HepG2 (cell line): ENCODE measurements around the gene TRIM7. TPM values are rescaled to one million over a fixed set of nuclear protein-coding genes. Genes with fewer than 3 reads are reported as not detected.

Source experiments
- ATAC-seq: fragments of 200-7000 bp; cut with Tn5 transposase; 3 replicates; pipeline ENCODE4 v1.9.1; 2020; ENCODE audit warnings: mild to moderate bottlenecking, moderate library complexity
- BruUV-seq: library from RNA; stranded (reverse); fragments of 400-500 nt; replicated peaks from 2 replicates; lab custom pipeline; 2021; lab: Mats Ljungman, UMichigan
- CTCF ChIA-PET: fragments of 300-600 bp; formaldehyde crosslinking; extraction: SDS; loops from one replicate; lab custom pipeline; 2021; ENCODE audit warnings: low total read pairs, inconsistent platforms, low intra/inter-chr PET ratio; lab: Yijun Ruan, JAX
- POLR2A ChIA-PET: fragments of 350-600 bp; sonication (Branson Sonifier 250); formaldehyde crosslinking; loops from one replicate; lab custom pipeline; 2020; ENCODE audit warnings: antibody characterized with exemption, inconsistent platforms; lab: Yijun Ruan, JAX
- DNase-seq: peaks from one replicate; pipeline ENCODE4 v3.0.0-alpha.2; 2015; ENCODE audit warnings: low spot score
- FAIRE-seq: peaks from 3 replicates; lab custom pipeline; 2011; peaks lifted over from hg19 to GRCh38; lab: Jason Lieb, UNC
- H2AFZ ChIP-seq: one replicate; pipeline ENCODE4 v1.6.1; 2011; ENCODE audit warnings: low read length, inconsistent platforms
- H3K27ac ChIP-seq: fragments of 300-600 bp; 3 replicates; pipeline ENCODE4 v1.8.0; 2011; ENCODE audit warnings: mixed run types, mild to moderate bottlenecking, mixed read lengths, low read length, inconsistent platforms; ENCODE audit not compliant: insufficient read depth; ENCODE audit errors: extremely low read length
- H3K27me3 ChIP-seq, 2 experiments: fragments of 200-600 bp in 1 of 2; 2 replicates in 1 of 2; 3 replicates in 1 of 2; pipeline versions ENCODE4 v1.6.0 to v1.8.0; 2011; ENCODE audit warnings: low read length in 2 of 2, mild to moderate bottlenecking in 2 of 2, moderate library complexity in 2 of 2, inconsistent platforms in 1 of 2; ENCODE audit not compliant: insufficient read depth in 2 of 2, control insufficient read depth in 1 of 2
- H3K36me3 ChIP-seq, 2 experiments: fragments of 200-600 bp in 1 of 2; replicated peaks in 1 of 2; 2 replicates in 1 of 2; 3 replicates in 1 of 2; pipeline versions ENCODE4 v1.5.1 to v1.8.0; 2011; ENCODE audit warnings: low read length in 2 of 2, inconsistent platforms in 1 of 2; ENCODE audit not compliant: insufficient read depth in 2 of 2, control insufficient read depth in 1 of 2
- H3K4me1 ChIP-seq: 2 replicates; pipeline ENCODE4 v1.5.1; 2012; ENCODE audit warnings: low read length, inconsistent platforms; ENCODE audit not compliant: insufficient read depth
- H3K4me2 ChIP-seq: 2 replicates; pipeline ENCODE4 v1.6.0; 2011; ENCODE audit warnings: low read depth, low read length, inconsistent platforms
- H3K4me3 ChIP-seq, 3 experiments: fragments of 200-600 bp in 1 of 3; sonication (generic), shearing (Covaris generic) in 1 of 3; replicated peaks in 1 of 3; 2 replicates each; pipeline ENCODE4 v1.5.1; 2011 to 2016; ENCODE audit warnings: low read length in 3 of 3, inconsistent platforms in 2 of 3, low read depth in 2 of 3, mild to moderate bottlenecking in 2 of 3, control low read depth in 1 of 3, mixed read lengths in 1 of 3; ENCODE audit not compliant: insufficient read depth in 1 of 3
- H3K79me2 ChIP-seq: one replicate; pipeline ENCODE4 v1.6.1; 2011; ENCODE audit warnings: low read length, inconsistent platforms; ENCODE audit not compliant: insufficient read depth
- H3K9ac ChIP-seq: 2 replicates; pipeline ENCODE4 v1.6.0; 2011; ENCODE audit warnings: mild to moderate bottlenecking, low read depth, low read length, inconsistent platforms; ENCODE audit not compliant: insufficient read depth
- H3K9me3 ChIP-seq: 2 replicates; pipeline ENCODE4 v1.5.1; 2012; ENCODE audit warnings: mild to moderate bottlenecking, low read length
- H4K20me1 ChIP-seq: 2 replicates; pipeline ENCODE4 v1.6.0; 2011; ENCODE audit warnings: inconsistent platforms, mild to moderate bottlenecking, low read length, moderate library complexity; ENCODE audit not compliant: insufficient read depth
- EED ChIP-seq: sonication (generic); formaldehyde crosslinking; IDR thresholded peaks from 2 replicates; pipeline ENCODE4 v1.5.0; 2020; ENCODE audit warnings: mild to moderate bottlenecking, missing genetic modification reagents
- ELF3 ChIP-seq: IDR thresholded peaks from 2 replicates; pipeline ENCODE4 v1.6.1; 2016; ENCODE audit warnings: missing genetic modification reagents, missing compliant biosample characterization
- GABPB1 ChIP-seq: IDR thresholded peaks from 2 replicates; pipeline ENCODE4 v1.6.1; 2016; ENCODE audit warnings: mild to moderate bottlenecking, missing genetic modification reagents, moderate library complexity, missing compliant biosample characterization
- HOXA9 ChIP-seq: sonication (generic); formaldehyde crosslinking; IDR thresholded peaks from 2 replicates; pipeline ENCODE4 v1.8.1; 2022; ENCODE audit warnings: missing genetic modification reagents, mild to moderate bottlenecking, moderate library complexity, borderline replicate concordance
- PHF8 ChIP-seq: sonication (generic); formaldehyde crosslinking; IDR thresholded peaks from 2 replicates; pipeline ENCODE4 v1.5.0; 2020; ENCODE audit warnings: missing genetic modification reagents
- RAD21 ChIP-seq: fragments of 450-650 bp; formaldehyde crosslinking; IDR thresholded peaks from 2 replicates; pipeline ENCODE4 v1.5.0; 2020; ENCODE audit warnings: mild to moderate bottlenecking
- SMARCE1 ChIP-seq: fragments of 450-650 bp; IDR thresholded peaks from 2 replicates; pipeline ENCODE4 v1.6.1; 2017; ENCODE audit warnings: borderline replicate concordance
- SP4 ChIP-seq: sonication (generic); formaldehyde crosslinking; IDR thresholded peaks from 2 replicates; pipeline ENCODE4 v1.8.1; 2023; ENCODE audit warnings: mild to moderate bottlenecking, missing genetic modification reagents
- ZNF10 ChIP-seq: sonication (generic); formaldehyde crosslinking; IDR thresholded peaks from 2 replicates; pipeline ENCODE4 v1.4.0; 2020; ENCODE audit warnings: mild to moderate bottlenecking, low read depth, missing genetic modification reagents, borderline replicate concordance
- ZNF616 ChIP-seq: sonication (generic); formaldehyde crosslinking; IDR thresholded peaks from 2 replicates; pipeline ENCODE4 v1.5.0; 2020; ENCODE audit warnings: low read depth, mild to moderate bottlenecking, missing genetic modification reagents
- ZNF850 ChIP-seq: sonication (generic); formaldehyde crosslinking; conservative IDR thresholded peaks from 2 replicates; pipeline ENCODE4 v1.9.0; 2021; ENCODE audit warnings: mild to moderate bottlenecking, missing genetic modification reagents
- WGBS: methylation state at CpG from one replicate; pipeline ENCODE4 v1.1.6; 2017; ENCODE audit warnings: low lambda C conversion rate; 5-methylcytosine and 5-hydroxymethylcytosine counted together
- in situ Hi-C: cut with HindIII; loops from 2 replicates; pipeline ENCODE4 v1.10.0; 2017; ENCODE audit warnings: low pct_unique_long_range_greater_than_20kb; ENCODE audit not compliant: extremely low pct_ligation_motif_present
- intact Hi-C: fragments of 100-400 bp; cut with micrococcal nuclease; formaldehyde crosslinking; loops from one replicate; pipeline ENCODE4 v1.10.0; 2022; ENCODE audit not compliant: unreplicated experiment
- polyA plus RNA-seq, 8 experiments: library from polyadenylated mRNA; depleted of rRNA in 3 of 8; stranded (reverse) in 7 of 8; unstranded in 1 of 8; fragments of >200 nt; fragmentation: Illumina TruSeq in 4 of 8; extraction: Trizol in 4 of 8; gene quantifications; 2 replicates each; pipeline versions ENCODE4 v1.2.1 to v1.2.3, GENCODE V29; 2011 to 2016; ENCODE audit warnings: low read depth in 4 of 8, missing spikeins in 1 of 8, mixed read lengths in 1 of 8; ENCODE audit not compliant: insufficient read depth in 1 of 8
- total RNA-seq, 5 experiments: library from RNA; depleted of rRNA; stranded (reverse); fragments of >200 nt; fragmentation: Illumina TruSeq; extraction: Trizol; gene quantifications; 2 replicates each; pipeline ENCODE4 v1.2.3, GENCODE V29; 2016; ENCODE audit warnings: low read depth in 1 of 5
- TF ChIP-seq, protein P1 (sequence below): sonication (generic); formaldehyde crosslinking; IDR thresholded peaks from 2 replicates; pipeline ENCODE4 v1.5.0; 2020; ENCODE audit warnings: missing genetic modification reagents, mild to moderate bottlenecking, borderline replicate concordance
- TF ChIP-seq, protein P2 (sequence below): sonication (generic); formaldehyde crosslinking; IDR thresholded peaks from 2 replicates; pipeline ENCODE4 v1.8.1; 2023; ENCODE audit warnings: mild to moderate bottlenecking, missing genetic modification reagents
- TF ChIP-seq, protein P3 (sequence below): sonication (generic); formaldehyde crosslinking; IDR thresholded peaks from 2 replicates; pipeline ENCODE4 v1.9.0; 2021; ENCODE audit warnings: missing genetic modification reagents, mild to moderate bottlenecking, borderline replicate concordance

The TRIM7 gene
- total and polyA plus RNA-seq, 2 of the 13 experiments (the other 11 are each of a cell fraction or from before 2014, with no cell fraction given): 0.13 TPM; not detected in 1

DNA sequence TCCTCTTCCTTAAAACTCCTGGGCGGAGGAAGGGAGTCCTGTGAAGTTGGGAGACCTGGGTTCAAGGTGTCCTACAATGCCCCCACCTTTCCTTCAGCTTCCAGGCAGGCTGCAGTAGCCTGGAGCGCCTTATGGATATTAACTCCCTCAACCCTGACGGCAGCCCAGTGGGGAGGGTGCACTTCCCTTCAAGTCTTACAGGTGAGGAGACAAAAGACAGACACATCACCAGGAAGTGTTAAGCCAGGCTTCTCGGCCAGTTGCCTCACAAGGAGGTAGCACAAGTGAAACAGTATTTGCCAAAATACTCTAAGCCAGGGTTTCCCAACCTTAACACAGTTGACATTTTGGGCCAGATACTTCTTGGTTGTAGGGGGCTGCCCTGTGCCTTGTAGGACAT is 4.2 kb downstream of the TRIM7 start:
- H3K4me3 ChIP-seq: no peak overlapping the region
- FAIRE-seq: no peak
- DNase-seq: no peak
- H3K9ac ChIP-seq: no peak overlapping the region
- in situ Hi-C loops (no loop called here), intact Hi-C loops (no loop called here)
- TF ChIP-seq ZNF616 (CRISPR knock-in tag) (no peak), SMARCE1 (no peak), PHF8 (no peak), HOXA9 (CRISPR knock-in tag) (no peak), ELF3 (CRISPR knock-in tag) (no peak), EED (CRISPR knock-in tag) (no peak), ZNF10 (CRISPR knock-in tag) (no peak), SP4 (CRISPR knock-in tag) (no peak), ZNF850 (CRISPR knock-in tag) (no peak), RAD21 (CRISPR knock-in tag) (no peak), GABPB1 (CRISPR knock-in tag) (no peak)
- TF ChIP-seq, protein P1, sequence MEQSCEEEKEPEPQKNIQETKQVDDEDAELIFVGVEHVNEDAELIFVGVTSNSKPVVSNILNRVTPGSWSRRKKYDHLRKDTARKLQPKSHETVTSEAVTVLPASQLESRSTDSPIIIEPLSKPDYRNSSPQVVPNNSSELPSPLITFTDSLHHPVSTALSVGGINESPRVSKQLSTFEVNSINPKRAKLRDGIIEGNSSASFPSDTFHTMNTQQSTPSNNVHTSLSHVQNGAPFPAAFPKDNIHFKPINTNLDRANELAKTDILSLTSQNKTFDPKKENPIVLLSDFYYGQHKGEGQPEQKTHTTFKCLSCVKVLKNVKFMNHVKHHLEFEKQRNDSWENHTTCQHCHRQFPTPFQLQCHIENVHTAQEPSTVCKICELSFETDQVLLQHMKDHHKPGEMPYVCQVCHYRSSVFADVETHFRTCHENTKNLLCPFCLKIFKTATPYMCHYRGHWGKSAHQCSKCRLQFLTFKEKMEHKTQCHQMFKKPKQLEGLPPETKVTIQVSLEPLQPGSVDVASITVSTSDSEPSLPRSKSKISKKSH: no peak
- TF ChIP-seq, protein P2, sequence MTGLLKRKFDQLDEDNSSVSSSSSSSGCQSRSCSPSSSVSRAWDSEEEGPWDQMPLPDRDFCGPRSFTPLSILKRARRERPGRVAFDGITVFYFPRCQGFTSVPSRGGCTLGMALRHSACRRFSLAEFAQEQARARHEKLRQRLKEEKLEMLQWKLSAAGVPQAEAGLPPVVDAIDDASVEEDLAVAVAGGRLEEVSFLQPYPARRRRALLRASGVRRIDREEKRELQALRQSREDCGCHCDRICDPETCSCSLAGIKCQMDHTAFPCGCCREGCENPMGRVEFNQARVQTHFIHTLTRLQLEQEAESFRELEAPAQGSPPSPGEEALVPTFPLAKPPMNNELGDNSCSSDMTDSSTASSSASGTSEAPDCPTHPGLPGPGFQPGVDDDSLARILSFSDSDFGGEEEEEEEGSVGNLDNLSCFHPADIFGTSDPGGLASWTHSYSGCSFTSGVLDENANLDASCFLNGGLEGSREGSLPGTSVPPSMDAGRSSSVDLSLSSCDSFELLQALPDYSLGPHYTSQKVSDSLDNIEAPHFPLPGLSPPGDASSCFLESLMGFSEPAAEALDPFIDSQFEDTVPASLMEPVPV: no peak
- TF ChIP-seq, protein P3, sequence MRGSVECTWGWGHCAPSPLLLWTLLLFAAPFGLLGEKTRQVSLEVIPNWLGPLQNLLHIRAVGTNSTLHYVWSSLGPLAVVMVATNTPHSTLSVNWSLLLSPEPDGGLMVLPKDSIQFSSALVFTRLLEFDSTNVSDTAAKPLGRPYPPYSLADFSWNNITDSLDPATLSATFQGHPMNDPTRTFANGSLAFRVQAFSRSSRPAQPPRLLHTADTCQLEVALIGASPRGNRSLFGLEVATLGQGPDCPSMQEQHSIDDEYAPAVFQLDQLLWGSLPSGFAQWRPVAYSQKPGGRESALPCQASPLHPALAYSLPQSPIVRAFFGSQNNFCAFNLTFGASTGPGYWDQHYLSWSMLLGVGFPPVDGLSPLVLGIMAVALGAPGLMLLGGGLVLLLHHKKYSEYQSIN (CRISPR knock-in tag): no peak
- H3K4me2 ChIP-seq: no peak overlapping the region
- 18% methylated on average over 4 of the region's 4 CpGs for WGBS
- ChIA-PET POLR2A (interaction anchor here (1.4 to 7.4 kb wide), 2 partner anchors 9 kb away, joined by 6 to 104 read pairs; no protein-coding TSS in a partner anchor), CTCF (no interaction called here)
- no peaks in the 10 kb centered on the region for H3K36me3 ChIP-seq
- no peak for ATAC-seq
- H3K79me2 ChIP-seq: no peaks in the 10 kb centered on the region
- no peaks in the 10 kb centered on the region for H3K9me3 ChIP-seq
- peaks cover 36% of the 10 kb centered on the region for H3K4me1 ChIP-seq
- H3K27ac ChIP-seq: no peak overlapping the region
- BruUV-seq: no TSS peak
- H4K20me1 ChIP-seq: no peaks in the 10 kb centered on the region
- peaks cover 7 to 82% of the 10 kb centered on the region in 2 experiments for H3K27me3 ChIP-seq
- H2AFZ ChIP-seq: no peak overlapping the region
